CD8-positive, alpha-beta memory T cell (primary cell): ENCODE data around the gene TNKS1BP1. TPM values are rescaled to one million over a fixed set of nuclear protein-coding genes. Genes with fewer than 3 reads are reported as not detected.
"Not testable (repeated sequence)": the region's sequence is repeated elsewhere in the genome, so short reads cannot be mapped to it uniquely, and the experiment has no call there.

Experiments used
- CTCF ChIA-PET: fragments of 350-600 bp; sonication (Branson Sonifier 250); formaldehyde crosslinking; loops from one replicate; lab custom pipeline; 2021; ENCODE audit warnings: antibody characterized with exemption; lab: Charles Lee
- POLR2A ChIA-PET: fragments of 350-600 bp; sonication (Branson Sonifier 250); formaldehyde crosslinking; loops from one replicate; lab custom pipeline; 2021; ENCODE audit warnings: antibody characterized with exemption; lab: Charles Lee
- DNase-seq, 5 donors: peaks; one replicate each; pipeline versions ENCODE4 v3.0.0 to v3.0.0-alpha.2; 2020 to 2022; ENCODE audit warnings: mixed read lengths in 1 of 5
- H3K27ac ChIP-seq: one replicate; pipeline ENCODE4 v1.7.0; 2013; ENCODE audit warnings: low read depth, mild to moderate bottlenecking, low read length, moderate library complexity
- H3K27me3 ChIP-seq: 2 replicates; pipeline ENCODE4 v1.7.0; 2013; ENCODE audit warnings: low read length, mild to moderate bottlenecking; ENCODE audit not compliant: insufficient read depth, poor library complexity, severe bottlenecking
- H3K36me3 ChIP-seq: 2 replicates; pipeline ENCODE4 v1.7.0; 2013; ENCODE audit warnings: mild to moderate bottlenecking, low read length, moderate library complexity; ENCODE audit not compliant: insufficient read depth
- H3K4me1 ChIP-seq: 2 replicates; pipeline ENCODE4 v1.7.0; 2013; ENCODE audit warnings: mild to moderate bottlenecking, low read length, moderate library complexity; ENCODE audit not compliant: insufficient read depth
- H3K4me3 ChIP-seq: 2 replicates; pipeline ENCODE4 v1.7.0; 2013; ENCODE audit warnings: mild to moderate bottlenecking, low read length
- H3K9me3 ChIP-seq: 2 replicates; pipeline ENCODE4 v1.7.0; 2013; ENCODE audit warnings: mild to moderate bottlenecking, low read length
- H3K27ac Mint-ChIP-seq, 8 donors: one replicate each; pipeline ENCODE4 v1.8.0; 2020 to 2021; ENCODE audit warnings: mixed read lengths in 8 of 8, mild to moderate bottlenecking in 6 of 8, inconsistent platforms in 3 of 8, moderate library complexity in 3 of 8
- H3K27me3 Mint-ChIP-seq, 2 donors: one replicate each; pipeline ENCODE4 v1.8.0; 2020 to 2021; ENCODE audit warnings: mixed read lengths in 2 of 2, mild to moderate bottlenecking in 1 of 2, moderate library complexity in 1 of 2
- H3K36me3 Mint-ChIP-seq, 3 donors: one replicate each; pipeline ENCODE4 v1.8.0; 2020 to 2021; ENCODE audit warnings: mixed read lengths in 3 of 3, inconsistent platforms in 1 of 3, mild to moderate bottlenecking in 1 of 3
- H3K4me1 Mint-ChIP-seq, 3 donors: one replicate each; pipeline ENCODE4 v1.8.0; 2020 to 2021; ENCODE audit warnings: mixed read lengths in 3 of 3, inconsistent platforms in 1 of 3, mild to moderate bottlenecking in 1 of 3
- H3K4me3 Mint-ChIP-seq, 7 donors: one replicate each; pipeline ENCODE4 v1.8.0; 2020 to 2021; ENCODE audit warnings: mixed read lengths in 7 of 7, mild to moderate bottlenecking in 6 of 7, moderate library complexity in 4 of 7, inconsistent platforms in 2 of 7
- H3K9me3 Mint-ChIP-seq, 5 donors: one replicate each; pipeline ENCODE4 v1.8.0; 2020 to 2022; ENCODE audit warnings: mixed read lengths in 5 of 5, mild to moderate bottlenecking in 3 of 5, moderate library complexity in 2 of 5, inconsistent platforms in 1 of 5
- polyA plus RNA-seq: library from polyadenylated mRNA; unstranded; fragments of 300-500 nt; fragmentation: Illumina TruSeq; gene quantifications from one replicate; pipeline ENCODE4 v1.2.3, GENCODE V29; 2021
- total RNA-seq, 2 experiments: library from RNA; stranded (reverse); gene quantifications; one replicate each; pipeline ENCODE4 v1.2.3, GENCODE V29; 2021

Gene TNKS1BP1
- total and polyA plus RNA-seq, 3 experiments from 2014 or later, result 3.0 to 9.6 (median 8.7) TPM

- POLR2A ChIA-PET, result no interaction called here
- Histone ChIP-seq H3K27ac (no peak overlapping the region), H3K4me1 (no peaks in the 10 kb centered on the region), H3K9me3 (no peaks in the 10 kb centered on the region), H3K36me3 (no peaks in the 10 kb centered on the region), H3K4me3 (no peak overlapping the region), H3K27me3 (no peaks in the 10 kb centered on the region)
- Mint-ChIP-seq H3K27ac (peak overlapping the region in 1 of 8 donors; percentile 30), H3K27me3 (peaks cover 19 to 36% of the 10 kb centered on the region in 2 donors), H3K36me3 (no peaks in the 10 kb centered on the region), H3K9me3 (peaks cover 0 to 1% (median 0%) of the 10 kb centered on the region in 5 donors), H3K4me3 (no peak overlapping the region), H3K4me1 (no peaks in the 10 kb centered on the region)
- CTCF ChIA-PET, result no interaction called here
- no peak for DNase-seq
Measured at GRCh38 chr11:57287884-57288283, 36.9 kb downstream of the TNKS1BP1 start.

GRCh38 chr11:57283231-57283990 lies 41.3 kb downstream of the TNKS1BP1 start:
- CTCF ChIA-PET, result no interaction called here
- H3K9me3 Mint-ChIP-seq, result peaks cover 0 to 6% (median 0%) of the 10 kb centered on the region in 5 donors
- no peak overlapping the region for H3K4me3 ChIP-seq
- POLR2A ChIA-PET, result no interaction called here
- H3K27ac ChIP-seq, result no peak overlapping the region
- DNase-seq, result no peak
- no peaks in the 10 kb centered on the region for H3K4me1 Mint-ChIP-seq
- H3K4me1 ChIP-seq, result no peaks in the 10 kb centered on the region
- H3K9me3 ChIP-seq, result no peaks in the 10 kb centered on the region
- no peaks in the 10 kb centered on the region for H3K36me3 Mint-ChIP-seq
- H3K27me3 Mint-ChIP-seq, result peaks cover 11 to 20% of the 10 kb centered on the region in 2 donors
- H3K36me3 ChIP-seq, result no peaks in the 10 kb centered on the region
- no peaks in the 10 kb centered on the region for H3K27me3 ChIP-seq
- no peak overlapping the region for H3K27ac Mint-ChIP-seq
- no peak overlapping the region for H3K4me3 Mint-ChIP-seq

GRCh38 chr11:57281546-57281945 lies 43.2 kb downstream of the TNKS1BP1 start:
- H3K4me3 Mint-ChIP-seq, DNase-seq, H3K36me3 ChIP-seq, H3K4me1 Mint-ChIP-seq, H3K36me3 Mint-ChIP-seq, H3K4me1 ChIP-seq, H3K4me3 ChIP-seq, H3K9me3 ChIP-seq, H3K9me3 Mint-ChIP-seq, H3K27me3 ChIP-seq, CTCF ChIA-PET, POLR2A ChIA-PET, H3K27ac ChIP-seq, H3K27ac Mint-ChIP-seq: not testable (repeated sequence)
- H3K27me3 Mint-ChIP-seq, result peaks cover 7 to 25% of the 10 kb centered on the region in 2 donors

- Histone ChIP-seq H3K4me3 (no peak overlapping the region), H3K4me1 (no peaks in the 10 kb centered on the region), H3K27ac (no peak overlapping the region), H3K27me3 (no peaks in the 10 kb centered on the region), H3K36me3 (no peaks in the 10 kb centered on the region), H3K9me3 (no peaks in the 10 kb centered on the region)
- CTCF ChIA-PET, result no interaction called here
- no peaks in the 10 kb centered on the region for H3K36me3 Mint-ChIP-seq
- H3K4me3 Mint-ChIP-seq, result no peak overlapping the region
- no peak for DNase-seq
- POLR2A ChIA-PET, result no interaction called here
- H3K9me3 Mint-ChIP-seq, result peaks cover 0 to 6% (median 3%) of the 10 kb centered on the region in 5 donors
- H3K4me1 Mint-ChIP-seq, result peaks cover 4% of the 10 kb centered on the region in 3 donors
- peaks cover 6 to 31% of the 10 kb centered on the region in 2 donors for H3K27me3 Mint-ChIP-seq
- no peak overlapping the region for H3K27ac Mint-ChIP-seq
Measured at GRCh38 chr11:57279116-57279515, 45.6 kb downstream of the TNKS1BP1 start.

- peaks cover 4% of the 10 kb centered on the region in 3 donors for H3K4me1 Mint-ChIP-seq
- CTCF ChIA-PET, result no interaction called here
- H3K36me3 Mint-ChIP-seq, result no peaks in the 10 kb centered on the region
- POLR2A ChIA-PET, result no interaction called here
- Histone ChIP-seq H3K27ac (no peak overlapping the region), H3K4me1 (no peaks in the 10 kb centered on the region), H3K4me3 (no peak overlapping the region), H3K27me3 (no peaks in the 10 kb centered on the region), H3K36me3 (no peaks in the 10 kb centered on the region), H3K9me3 (no peaks in the 10 kb centered on the region)
- H3K27ac Mint-ChIP-seq, result no peak overlapping the region
- H3K4me3 Mint-ChIP-seq, result no peak overlapping the region
- DNase-seq, result no peak
- H3K9me3 Mint-ChIP-seq, result peaks cover 0 to 6% (median 3%) of the 10 kb centered on the region in 5 donors
- H3K27me3 Mint-ChIP-seq, result peaks cover 8 to 33% of the 10 kb centered on the region in 2 donors
Measured at GRCh38 chr11:57278721-57279095, 46.0 kb downstream of the TNKS1BP1 start.

- H3K9me3 ChIP-seq, result no peaks in the 10 kb centered on the region
Measured at GRCh38 chr11:57277845-57278720, 46.7 kb downstream of the TNKS1BP1 start.

GRCh38 chr11:57276971-57277675 lies 47.6 kb downstream of the TNKS1BP1 start:
- no peak overlapping the region for H3K27ac Mint-ChIP-seq
- H3K27me3 ChIP-seq, result no peaks in the 10 kb centered on the region
- DNase-seq, result no peak
- CTCF ChIA-PET, result interaction anchor here (0.9 kb wide), 1 partner anchor 12 kb away, joined by 3 read pairs; no protein-coding TSS in a partner anchor
- peaks cover 4% of the 10 kb centered on the region in 3 donors for H3K4me1 Mint-ChIP-seq
- H3K27ac ChIP-seq, result no peak overlapping the region
- POLR2A ChIA-PET, result no interaction called here
- H3K36me3 Mint-ChIP-seq, result peaks cover 0 to 4% (median 0%) of the 10 kb centered on the region in 3 donors
- no peaks in the 10 kb centered on the region for H3K9me3 ChIP-seq
- H3K9me3 Mint-ChIP-seq, result peaks cover 6 to 8% (median 7%) of the 10 kb centered on the region in 5 donors
- peaks cover 12 to 40% of the 10 kb centered on the region in 2 donors for H3K27me3 Mint-ChIP-seq
- H3K4me3 ChIP-seq, result no peak overlapping the region
- H3K4me1 ChIP-seq, result no peaks in the 10 kb centered on the region
- no peak overlapping the region for H3K4me3 Mint-ChIP-seq
- no peaks in the 10 kb centered on the region for H3K36me3 ChIP-seq

More at GRCh38 chr11:57277845-57278720, 46.7 kb downstream of the TNKS1BP1 start:
- peaks cover 0 to 3% (median 0%) of the 10 kb centered on the region in 3 donors for H3K36me3 Mint-ChIP-seq
- Histone ChIP-seq H3K27ac (no peak overlapping the region), H3K4me1 (no peaks in the 10 kb centered on the region), H3K27me3 (no peaks in the 10 kb centered on the region), H3K36me3 (no peaks in the 10 kb centered on the region), H3K4me3 (no peak overlapping the region)
- H3K9me3 Mint-ChIP-seq, result peaks cover 5 to 9% (median 7%) of the 10 kb centered on the region in 5 donors
- H3K27me3 Mint-ChIP-seq, result peaks cover 11 to 36% of the 10 kb centered on the region in 2 donors
- peaks cover 4% of the 10 kb centered on the region in 3 donors for H3K4me1 Mint-ChIP-seq
- DNase-seq, result no peak
- ChIA-PET CTCF (interaction anchor here (0.9 kb wide), 1 partner anchor 11 kb away, joined by 3 read pairs; no protein-coding TSS in a partner anchor), POLR2A (no interaction called here)
- H3K27ac Mint-ChIP-seq, result peak overlapping the region in 2 of 8 donors; percentile 45 to 51
- no peak overlapping the region for H3K4me3 Mint-ChIP-seq
